H9 (cell line): Measurements from ENCODE around the gene SPAG4. TPM values are rescaled to one million over a fixed set of nuclear protein-coding genes. Genes with fewer than 3 reads are reported as not detected.
A peak's percentile ranks its signal among the peaks of the same experiment; 100 is the strongest.

Experiments
- DNase-seq: peaks from one replicate; pipeline ENCODE4 v3.0.0-alpha.2; 2017
- H2AFZ ChIP-seq: one replicate; pipeline ENCODE4 v1.6.1; 2013; ENCODE audit warnings: mild to moderate bottlenecking, low read length, control low read depth, moderate library complexity
- H2AK5ac ChIP-seq: 2 replicates; pipeline ENCODE4 v1.6.1; 2013; ENCODE audit warnings: low read length, control low read depth, mixed read lengths; ENCODE audit not compliant: insufficient read length
- H2BK120ac ChIP-seq: one replicate; pipeline ENCODE4 v1.6.1; 2013; ENCODE audit warnings: low read depth, mild to moderate bottlenecking, low read length, control low read depth, inconsistent platforms; ENCODE audit not compliant: poor library complexity, severe bottlenecking
- H2BK12ac ChIP-seq: 2 replicates; pipeline ENCODE4 v1.6.1; 2013; ENCODE audit warnings: low read length, control low read depth, mixed read lengths, low read depth; ENCODE audit not compliant: insufficient read length
- H2BK15ac ChIP-seq: 2 replicates; pipeline ENCODE4 v1.6.1; 2013; ENCODE audit warnings: low read depth, low read length, control low read depth
- H2BK20ac ChIP-seq: one replicate; pipeline ENCODE4 v1.6.1; 2013; ENCODE audit warnings: low read depth, mild to moderate bottlenecking, low read length, control low read depth, inconsistent platforms; ENCODE audit not compliant: poor library complexity, severe bottlenecking
- H2BK5ac ChIP-seq: 2 replicates; pipeline ENCODE4 v1.6.1; 2013; ENCODE audit warnings: low read length, control low read depth, mixed read lengths; ENCODE audit not compliant: insufficient read length
- H3K14ac ChIP-seq: 2 replicates; pipeline ENCODE4 v1.6.1; 2013; ENCODE audit warnings: low read length, control low read depth; ENCODE audit not compliant: insufficient read depth
- H3K18ac ChIP-seq: 2 replicates; pipeline ENCODE4 v1.6.1; 2013; ENCODE audit warnings: low read depth, mild to moderate bottlenecking, mixed read lengths, low read length, control low read depth; ENCODE audit not compliant: insufficient read length
- H3K23ac ChIP-seq: 2 replicates; pipeline ENCODE4 v1.6.1; 2013; ENCODE audit warnings: low read length, control low read depth, mixed read lengths, low read depth; ENCODE audit not compliant: insufficient read length
- H3K23me2 ChIP-seq: 2 replicates; pipeline ENCODE4 v1.6.1; 2013; ENCODE audit warnings: low read depth, mild to moderate bottlenecking, mixed read lengths, low read length, control low read depth; ENCODE audit not compliant: insufficient read length, poor library complexity, severe bottlenecking
- H3K27ac ChIP-seq: 2 replicates; pipeline ENCODE4 v1.5.1; 2013; ENCODE audit warnings: low read length, control low read depth, mixed read lengths, low read depth; ENCODE audit not compliant: insufficient read length
- H3K27me3 ChIP-seq: 2 replicates; pipeline ENCODE4 v1.6.1; 2013; ENCODE audit warnings: low read length, control low read depth, inconsistent platforms; ENCODE audit not compliant: insufficient read depth
- H3K4ac ChIP-seq: 2 replicates; pipeline ENCODE4 v1.6.1; 2013; ENCODE audit warnings: low read depth, mild to moderate bottlenecking, control low read depth, inconsistent platforms, low read length, moderate library complexity
- H3K4me1 ChIP-seq: 2 replicates; pipeline ENCODE4 v1.6.1; 2013; ENCODE audit warnings: low read length, control low read depth, inconsistent platforms; ENCODE audit not compliant: insufficient read depth
- H3K4me2 ChIP-seq: 2 replicates; pipeline ENCODE4 v1.6.1; 2013; ENCODE audit warnings: low read length, control low read depth, mixed read lengths; ENCODE audit not compliant: insufficient read length, insufficient read depth
- H3K56ac ChIP-seq: 2 replicates; pipeline ENCODE4 v1.6.1; 2013; ENCODE audit warnings: low read depth, mild to moderate bottlenecking, mixed read lengths, low read length, control low read depth; ENCODE audit not compliant: insufficient read length
- H3K79me1 ChIP-seq: 2 replicates; pipeline ENCODE4 v1.6.1; 2013; ENCODE audit warnings: low read depth, mild to moderate bottlenecking, moderate library complexity, low read length, control low read depth, inconsistent platforms; ENCODE audit not compliant: insufficient read depth, poor library complexity, severe bottlenecking
- H3K79me2 ChIP-seq: 2 replicates; pipeline ENCODE4 v1.6.1; 2013; ENCODE audit warnings: low read length, control low read depth, inconsistent platforms; ENCODE audit not compliant: insufficient read depth
- H3K9ac ChIP-seq: 2 replicates; pipeline ENCODE4 v1.6.1; 2013; ENCODE audit warnings: low read length, control low read depth, mixed read lengths; ENCODE audit not compliant: insufficient read length; ENCODE audit errors: extremely low read depth
- H3K9me3 ChIP-seq: one replicate; pipeline ENCODE4 v1.6.1; 2013; ENCODE audit warnings: low read depth, low read length, inconsistent platforms; ENCODE audit not compliant: control insufficient read depth
- H3T11ph ChIP-seq: one replicate; pipeline ENCODE4 v1.6.1; 2013; ENCODE audit warnings: mild to moderate bottlenecking, low read length, control low read depth, inconsistent platforms
- H4K20me1 ChIP-seq: one replicate; pipeline ENCODE4 v1.6.1; 2013; ENCODE audit not compliant: control insufficient read depth, insufficient read length, insufficient read depth
- H4K5ac ChIP-seq: 2 replicates; pipeline ENCODE4 v1.6.1; 2013; ENCODE audit warnings: low read depth, mild to moderate bottlenecking, mixed read lengths, low read length, control low read depth; ENCODE audit not compliant: insufficient read length
- H4K8ac ChIP-seq: replicated peaks from 2 replicates; pipeline ENCODE4 v1.6.1; 2013; ENCODE audit warnings: low read length, control low read depth, mixed read lengths, low read depth; ENCODE audit not compliant: insufficient read length
- H4K91ac ChIP-seq: 2 replicates; pipeline ENCODE4 v1.6.1; 2013; ENCODE audit warnings: low read depth, mild to moderate bottlenecking, moderate library complexity, mixed read lengths, low read length, control low read depth; ENCODE audit not compliant: insufficient read length
- H3K27ac Mint-ChIP-seq, 3 experiments: 2 replicates in 2 of 3; 3 replicates in 1 of 3; pipeline ENCODE4 v1.8.0; 2020 to 2021; ENCODE audit warnings: mixed read lengths in 3 of 3, mild to moderate bottlenecking in 1 of 3, moderate library complexity in 1 of 3
- H3K27me3 Mint-ChIP-seq: 2 replicates; pipeline ENCODE4 v1.8.0; 2021; ENCODE audit warnings: low read depth, mild to moderate bottlenecking, moderate library complexity, mixed read lengths
- H3K36me3 Mint-ChIP-seq, 3 experiments: 2 replicates in 2 of 3; 3 replicates in 1 of 3; pipeline ENCODE4 v1.8.0; 2020 to 2021; ENCODE audit warnings: low read depth in 3 of 3, mixed read lengths in 3 of 3; ENCODE audit not compliant: insufficient read depth in 1 of 3
- H3K4me1 Mint-ChIP-seq, 2 experiments: 2 replicates each; pipeline ENCODE4 v1.8.0; 2020; ENCODE audit warnings: mixed read lengths in 2 of 2
- H3K4me3 Mint-ChIP-seq, 2 experiments: 2 replicates in 1 of 2; 3 replicates in 1 of 2; pipeline ENCODE4 v1.8.0; 2020 to 2021; ENCODE audit warnings: mild to moderate bottlenecking in 2 of 2, mixed read lengths in 2 of 2, moderate library complexity in 1 of 2
- H3K9me3 Mint-ChIP-seq, 2 experiments: 2 replicates in 1 of 2; 3 replicates in 1 of 2; pipeline ENCODE4 v1.8.0; 2020; ENCODE audit warnings: mild to moderate bottlenecking in 2 of 2, mixed read lengths in 2 of 2, moderate library complexity in 1 of 2
- CTCF ChIP-seq: fragments of 200-600 bp; sonication (generic); conservative IDR thresholded peaks from 3 replicates; pipeline ENCODE4 v1.8.0; 2021; ENCODE audit warnings: antibody characterized with exemption, mild to moderate bottlenecking
- WGBS: extraction: QIAGEN DNeasy Blood & Tissue Kit; methylation state at CpG from one replicate; pipeline ENCODE4 v1.1.7; 2013; ENCODE audit warnings: missing lambda C conversion rate, low lambda C conversion rate, mixed read lengths; ENCODE audit not compliant: insufficient read length; ENCODE audit errors: extremely low coverage; 5-methylcytosine and 5-hydroxymethylcytosine counted together
- total RNA-seq: library from RNA; stranded (reverse); gene quantifications from 2 replicates; pipeline ENCODE4 v1.2.1, GENCODE V29; 2021

The SPAG4 gene
- total RNA-seq, 1 experiment from 2014 or later, result 4.9 TPM

- Histone ChIP-seq H3K4me2 (no peak overlapping the region), H3K23me2 (no peaks in the 10 kb centered on the region), H3K9ac (no peak overlapping the region), H2BK20ac (no peak overlapping the region), H2BK12ac (no peak overlapping the region), H3K27me3 (no peaks in the 10 kb centered on the region), H2BK5ac (no peak overlapping the region), H3K9me3 (no peaks in the 10 kb centered on the region), H3K23ac (no peak overlapping the region), H3K18ac (no peak overlapping the region), H3K27ac (no peak overlapping the region), H2BK120ac (no peak overlapping the region), H4K5ac (no peak overlapping the region), H3K79me2 (peaks cover 75% of the 10 kb centered on the region), H3T11ph (no peak overlapping the region), H3K4me1 (no peaks in the 10 kb centered on the region), H2AFZ (no peak overlapping the region), H3K4ac (no peak overlapping the region), H2BK15ac (no peak overlapping the region), H3K79me1 (peaks cover 5% of the 10 kb centered on the region), H3K14ac (no peak overlapping the region), H2AK5ac (no peak overlapping the region), H4K20me1 (peaks cover 4% of the 10 kb centered on the region), H4K8ac (no peak overlapping the region), H4K91ac (no peak overlapping the region), H3K56ac (no peak overlapping the region)
- H3K27me3 Mint-ChIP-seq, result no peaks in the 10 kb centered on the region
- DNase-seq, result no peak
- H3K4me3 Mint-ChIP-seq, result no peak overlapping the region
- TF ChIP-seq CTCF, result no peak
- H3K27ac Mint-ChIP-seq, result peak overlapping the region in 1 of 3 experiments; percentile 55; a peak in 1 of 7 replicates
- H3K9me3 Mint-ChIP-seq, result no peaks in the 10 kb centered on the region
- H3K4me1 Mint-ChIP-seq, result peaks cover 28 to 35% of the 10 kb centered on the region in 2 experiments
- no CpG with 5 or more reads among the region's 1 CpG for WGBS
- H3K36me3 Mint-ChIP-seq, result peaks cover 2 to 10% (median 8%) of the 10 kb centered on the region in 3 experiments; a peak in 5 of 7 replicates
Observed at GRCh38 chr20:35657271-35657670, 41.6 kb downstream of the SPAG4 start.
